IMR-90 (cell line): Measurements from ENCODE around the gene TGFB3. TPM values are rescaled to one million over a fixed set of nuclear protein-coding genes. Genes with fewer than 3 reads are reported as not detected.

Experiments used
- ATAC-seq: fragments of 200-7000 bp; cut with Tn5 transposase; 2 replicates; pipeline ENCODE4 v1.9.1; 2020; ENCODE audit warnings: low read depth, mild to moderate bottlenecking, moderate library complexity
- BruUV-seq: library from RNA; stranded (reverse); fragments of 400-500 nt; replicated peaks from 2 replicates; lab custom pipeline; 2021; lab: Mats Ljungman, UMichigan
- CTCF ChIA-PET: fragments of 300-600 bp; formaldehyde crosslinking; extraction: SDS; loops from one replicate; lab custom pipeline; 2021; ENCODE audit warnings: antibody characterized with exemption; lab: Yijun Ruan, JAX
- POLR2A ChIA-PET: fragments of 300-600 bp; sonication (Branson Sonifier 250); formaldehyde crosslinking; loops from one replicate; lab custom pipeline; 2022; ENCODE audit warnings: antibody characterized with exemption; ENCODE audit not compliant: unreplicated experiment; lab: Charles Lee
- DNase-seq: peaks from one replicate; pipeline ENCODE4 v3.0.0; 2013
- H2AFZ ChIP-seq: replicated peaks from 2 replicates; pipeline ENCODE3; 2013; ENCODE audit warnings: low read length, mild to moderate bottlenecking; ENCODE audit not compliant: poor library complexity
- H2AK5ac ChIP-seq: 2 replicates; pipeline ENCODE4 v1.6.1; 2013; ENCODE audit warnings: low read depth, low read length, inconsistent platforms
- H2AK9ac ChIP-seq: replicated peaks from 2 replicates; pipeline ENCODE3; 2013; ENCODE audit warnings: mild to moderate bottlenecking, low read depth, low read length, moderate library complexity; ENCODE audit not compliant: poor library complexity
- H2BK120ac ChIP-seq: 2 replicates; pipeline ENCODE4 v1.6.1; 2013; ENCODE audit warnings: low read depth, low read length, inconsistent platforms
- H2BK15ac ChIP-seq: 3 replicates; pipeline ENCODE4 v1.6.1; 2013; ENCODE audit warnings: low read depth, low read length, inconsistent platforms
- H2BK20ac ChIP-seq: 2 replicates; pipeline ENCODE4 v1.6.1; 2013; ENCODE audit warnings: low read depth, mild to moderate bottlenecking, inconsistent platforms, low read length, moderate library complexity
- H2BK5ac ChIP-seq: 2 replicates; pipeline ENCODE4 v1.6.1; 2013; ENCODE audit warnings: mild to moderate bottlenecking, low read depth, low read length, inconsistent platforms; ENCODE audit not compliant: poor library complexity, severe bottlenecking
- H3K14ac ChIP-seq: replicated peaks from 2 replicates; pipeline ENCODE4 v1.6.1; 2013; ENCODE audit warnings: low read depth, low read length, inconsistent platforms
- H3K18ac ChIP-seq: 2 replicates; pipeline ENCODE4 v1.6.1; 2013; ENCODE audit warnings: low read depth, low read length, control low read depth
- H3K23ac ChIP-seq: 2 replicates; pipeline ENCODE4 v1.6.1; 2013; ENCODE audit warnings: low read depth, low read length, inconsistent platforms
- H3K27ac ChIP-seq: 2 replicates; pipeline ENCODE4 v1.5.1; 2013; ENCODE audit warnings: mild to moderate bottlenecking, control low read depth, low read length; ENCODE audit not compliant: insufficient read depth
- H3K27me3 ChIP-seq: 2 replicates; pipeline ENCODE4 v1.6.1; 2013; ENCODE audit warnings: low read length; ENCODE audit not compliant: control insufficient read depth, insufficient read depth
- H3K36me3 ChIP-seq: 2 replicates; pipeline ENCODE4 v1.6.1; 2013; ENCODE audit warnings: low read length, mixed read lengths; ENCODE audit not compliant: control insufficient read depth, insufficient read depth
- H3K4ac ChIP-seq: 2 replicates; pipeline ENCODE4 v1.6.1; 2013; ENCODE audit warnings: low read depth, low read length, inconsistent platforms
- H3K4me1 ChIP-seq: 2 replicates; pipeline ENCODE4 v1.6.1; 2013; ENCODE audit warnings: low read length, mixed read lengths; ENCODE audit not compliant: control insufficient read depth, insufficient read depth
- H3K4me2 ChIP-seq: 2 replicates; pipeline ENCODE4 v1.6.1; 2013; ENCODE audit warnings: low read depth, mild to moderate bottlenecking, control low read depth, low read length, moderate library complexity
- H3K4me3 ChIP-seq: 2 replicates; pipeline ENCODE4 v1.5.1; 2013; ENCODE audit warnings: low read depth, mild to moderate bottlenecking, control low read depth, low read length, moderate library complexity; ENCODE audit not compliant: insufficient read depth
- H3K56ac ChIP-seq: 2 replicates; pipeline ENCODE4 v1.6.1; 2013; ENCODE audit warnings: low read length, inconsistent platforms; ENCODE audit not compliant: insufficient read depth; ENCODE audit errors: extremely low read depth
- H3K79me1 ChIP-seq, 2 experiments: 2 replicates each; pipeline ENCODE4 v1.6.1; 2013; ENCODE audit warnings: low read length in 2 of 2, inconsistent platforms in 1 of 2, low read depth in 1 of 2
- H3K9ac ChIP-seq: 2 replicates; pipeline ENCODE4 v1.6.1; 2013; ENCODE audit warnings: low read depth, low read length, control low read depth
- H3K9me1 ChIP-seq: 2 replicates; pipeline ENCODE4 v1.6.1; 2013; ENCODE audit warnings: low read length, inconsistent platforms; ENCODE audit not compliant: insufficient read depth
- H3K9me3 ChIP-seq: 2 replicates; pipeline ENCODE4 v1.6.1; 2013; ENCODE audit warnings: low read length; ENCODE audit not compliant: control insufficient read depth, insufficient read depth
- H4K20me1 ChIP-seq: 2 replicates; pipeline ENCODE4 v1.6.1; 2013; ENCODE audit warnings: low read length, inconsistent platforms; ENCODE audit not compliant: insufficient read depth
- H4K5ac ChIP-seq: 2 replicates; pipeline ENCODE4 v1.6.1; 2013; ENCODE audit warnings: mild to moderate bottlenecking, low read depth, low read length, control low read depth
- H4K8ac ChIP-seq, 2 experiments: 2 replicates each; pipeline ENCODE4 v1.6.1; 2013; ENCODE audit warnings: low read depth in 2 of 2, low read length in 2 of 2, control low read depth in 1 of 2, inconsistent platforms in 1 of 2
- H4K91ac ChIP-seq: 2 replicates; pipeline ENCODE4 v1.6.1; 2013; ENCODE audit warnings: low read depth, low read length, inconsistent platforms; ENCODE audit not compliant: insufficient read depth
- BHLHE40 ChIP-seq: fragments of 150-350 bp; IDR thresholded peaks from 2 replicates; pipeline ENCODE4 v1.6.1; 2016; ENCODE audit warnings: mild to moderate bottlenecking, low read depth, low read length
- CEBPB ChIP-seq: IDR thresholded peaks from 2 replicates; pipeline ENCODE4 v1.6.1; 2012; ENCODE audit warnings: low read depth, low read length, improper control_type of control experiment
- CHD1 ChIP-seq: IDR thresholded peaks from 2 replicates; pipeline ENCODE4 v1.6.1; 2012; ENCODE audit warnings: low read depth, low read length, improper control_type of control experiment
- MAZ ChIP-seq: IDR thresholded peaks from 2 replicates; pipeline ENCODE4 v1.6.1; 2012; ENCODE audit warnings: low read depth, mild to moderate bottlenecking, low read length, improper control_type of control experiment, moderate library complexity, borderline replicate concordance
- NFE2L2 ChIP-seq: fragments of 150-350 bp; IDR thresholded peaks from 2 replicates; pipeline ENCODE4 v1.6.1; 2016; ENCODE audit warnings: low read depth, mild to moderate bottlenecking, low read length
- POLR2A ChIP-seq: IDR thresholded peaks from 2 replicates; pipeline ENCODE4 v1.6.1; 2012; ENCODE audit warnings: mild to moderate bottlenecking, low read depth, low read length
- RAD21 ChIP-seq: IDR thresholded peaks from 2 replicates; pipeline ENCODE4 v1.6.1; 2012; ENCODE audit warnings: low read length, improper control_type of control experiment
- RCOR1 ChIP-seq: IDR thresholded peaks from 2 replicates; pipeline ENCODE4 v1.6.1; 2012; ENCODE audit warnings: mild to moderate bottlenecking, low read length, improper control_type of control experiment; ENCODE audit not compliant: insufficient replicate concordance
- RFX5 ChIP-seq: IDR thresholded peaks from 2 replicates; pipeline ENCODE4 v1.8.0; 2012; ENCODE audit warnings: low read depth, mild to moderate bottlenecking, low read length, moderate library complexity
- SMC3 ChIP-seq: fragments of 150-350 bp; IDR thresholded peaks from 2 replicates; pipeline ENCODE4 v1.6.1; 2016; ENCODE audit warnings: low read depth, mild to moderate bottlenecking, antibody characterized with exemption, low read length, moderate library complexity
- WGBS, 2 experiments: methylation state at CpG; one replicate each; pipeline versions ENCODE4 v1.1.5 to v1.1.7; 2013; ENCODE audit warnings: missing lambda C conversion rate in 2 of 2; ENCODE audit not compliant: insufficient read length in 1 of 2; ENCODE audit errors: extremely low coverage in 2 of 2; 5-methylcytosine and 5-hydroxymethylcytosine counted together
- dilution Hi-C: fragments of 300-500 bp; cut with HindIII; formaldehyde crosslinking; loops from one replicate; pipeline ENCODE4 v1.14.3; 2018; ENCODE audit warnings: low sequenced_read_pairs; ENCODE audit not compliant: unreplicated experiment
- in situ Hi-C: fragments of 300-500 bp; cut with MboI; formaldehyde crosslinking; loops from 3 replicates; pipeline ENCODE4 v1.14.3; 2019; ENCODE audit warnings: low sequenced_read_pairs, inconsistent platforms, mixed read lengths
- intact Hi-C: fragments of 100-400 bp; cut with micrococcal nuclease; formaldehyde crosslinking; loops from 2 replicates; pipeline ENCODE4 v1.10.0; 2022
- polyA plus RNA-seq, 3 experiments: library from polyadenylated mRNA; depleted of rRNA; stranded (reverse); fragments of >200 nt; gene quantifications; 2 replicates each; pipeline ENCODE4 v1.2.3, GENCODE V29; 2012; ENCODE audit warnings: low replicate concordance in 1 of 3
- total RNA-seq: library from RNA; depleted of rRNA; stranded (reverse); fragments of >200 nt; gene quantifications from 2 replicates; pipeline ENCODE4 v1.2.3, GENCODE V29; 2012
- TF ChIP-seq, protein P1 (sequence below): fragments of 150-350 bp; IDR thresholded peaks from 2 replicates; pipeline ENCODE4 v1.6.1; 2017; ENCODE audit warnings: mild to moderate bottlenecking, antibody characterized with exemption, low read length, low read depth

Gene TGFB3
- total and polyA plus RNA-seq, 2 of the 4 experiments (the other 2 are of a cell fraction), result 2.2 to 4.3 TPM

GRCh38 chr14:75946785-75947184 lies 35.0 kb downstream of the TGFB3 start:
- TF ChIP-seq BHLHE40 (no peak), SMC3 (no peak), MAZ (no peak), CEBPB (no peak), RFX5 (no peak), POLR2A (no peak), RCOR1 (no peak), NFE2L2 (no peak), RAD21 (no peak), CHD1 (no peak)
- TF ChIP-seq, protein P1, sequence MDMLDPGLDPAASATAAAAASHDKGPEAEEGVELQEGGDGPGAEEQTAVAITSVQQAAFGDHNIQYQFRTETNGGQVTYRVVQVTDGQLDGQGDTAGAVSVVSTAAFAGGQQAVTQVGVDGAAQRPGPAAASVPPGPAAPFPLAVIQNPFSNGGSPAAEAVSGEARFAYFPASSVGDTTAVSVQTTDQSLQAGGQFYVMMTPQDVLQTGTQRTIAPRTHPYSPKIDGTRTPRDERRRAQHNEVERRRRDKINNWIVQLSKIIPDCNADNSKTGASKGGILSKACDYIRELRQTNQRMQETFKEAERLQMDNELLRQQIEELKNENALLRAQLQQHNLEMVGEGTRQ, result no peak
- Histone ChIP-seq H3K4me3 (no peak overlapping the region), H3K4me1 (no peaks in the 10 kb centered on the region), H4K8ac (no peak overlapping the region), H2BK20ac (no peak overlapping the region), H3K4me2 (no peak overlapping the region), H2BK15ac (no peak overlapping the region), H3K18ac (no peak overlapping the region), H3K9ac (no peak overlapping the region), H3K36me3 (no peaks in the 10 kb centered on the region), H3K14ac (no peak overlapping the region), H3K56ac (no peak overlapping the region), H2AK5ac (no peak overlapping the region), H4K91ac (no peak overlapping the region), H4K5ac (no peak overlapping the region), H3K9me3 (no peaks in the 10 kb centered on the region), H3K79me1 (no peaks in the 10 kb centered on the region), H3K9me1 (0 out of 2 replicates have a peak, but pooled peaks cover 5% of the 10 kb centered on the region), H3K27ac (no peak overlapping the region), H3K27me3 (no peaks in the 10 kb centered on the region), H2BK5ac (no peak overlapping the region), H2AFZ (no peak overlapping the region), H4K20me1 (no peaks in the 10 kb centered on the region), H3K4ac (no peak overlapping the region), H3K23ac (no peak overlapping the region), H2BK120ac (no peak overlapping the region), H2AK9ac (no peak overlapping the region)
- in situ Hi-C loops, result no loop called here
- WGBS, 2 experiments, result 62% methylated on average over 4 of the region's 5 CpGs; no CpG with 5 or more reads in 1 of the 2 experiments
- ATAC-seq (no peak), DNase-seq (no peak)
- intact Hi-C loops, result no loop called here
- POLR2A ChIA-PET, result no interaction called here
- dilution Hi-C loops, result no loop called here
- CTCF ChIA-PET, result no interaction called here
- no TSS peak for BruUV-seq
